ENCODE measurements around the gene INPP5A. TPM values are rescaled to one million over a fixed set of nuclear protein-coding genes. Genes with fewer than 3 reads are reported as not detected.
A peak's percentile ranks its signal among the peaks of the same experiment; 100 is the strongest.

Gene INPP5A
- total RNA-seq, 2 experiments from 2014 or later, result 7.4 to 7.5 TPM

GRCh38 chr10:132562177-132562915, 24.8 kb downstream of the INPP5A start:
- Mint-ChIP-seq H3K27ac (no peak overlapping the region), H3K4me1 (ENCODE audit: low read depth) (peaks cover 32% of the 10 kb centered on the region), H3K36me3 (no peaks in the 10 kb centered on the region), H3K27me3 (no peaks in the 10 kb centered on the region), H3K9me3 (no peaks in the 10 kb centered on the region), H3K4me3 (no peak overlapping the region)
- ChIA-PET POLR2A (no interaction called here), CTCF (no interaction called here)
- intact Hi-C loops (cut with micrococcal nuclease), result no loop called here
- no peak for DNase-seq

DNA sequence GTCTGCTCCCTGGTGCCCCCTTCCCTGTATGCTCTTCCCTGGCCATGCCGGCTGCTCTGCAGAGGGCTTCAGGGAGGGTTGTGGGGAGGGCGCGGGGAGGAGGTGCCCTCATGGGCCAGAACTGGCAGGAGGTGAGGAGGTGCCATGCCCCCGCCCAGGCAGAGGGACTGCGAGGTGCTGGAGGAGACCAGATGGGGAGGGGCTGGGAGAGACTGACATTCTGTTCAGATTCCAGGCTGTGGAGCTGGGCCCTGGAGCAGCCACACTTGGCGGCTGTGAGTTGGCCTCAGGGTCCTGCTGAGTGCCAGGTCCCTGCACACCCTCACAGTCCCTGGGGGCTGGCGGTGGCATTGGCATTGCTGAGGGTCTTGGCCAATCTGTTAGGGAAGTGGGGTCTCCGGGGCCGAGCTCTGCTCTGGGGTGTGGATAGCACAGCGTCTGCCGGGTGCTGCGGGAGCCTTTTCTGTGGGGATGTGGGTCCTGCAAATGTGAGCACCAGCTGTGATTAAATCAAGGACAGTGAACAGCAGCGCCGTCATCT, 25.4 kb downstream of the INPP5A start:
- Mint-ChIP-seq H3K9me3 (no peaks in the 10 kb centered on the region), H3K4me3 (no peak overlapping the region), H3K27ac (no peak overlapping the region), H3K4me1 (ENCODE audit: low read depth) (peaks cover 30% of the 10 kb centered on the region), H3K27me3 (no peaks in the 10 kb centered on the region), H3K36me3 (no peaks in the 10 kb centered on the region)
- intact Hi-C loops (cut with micrococcal nuclease), result no loop called here
- CTCF ChIA-PET, result no interaction called here
- POLR2A ChIA-PET, result no interaction called here
- DNase-seq, result no peak

GRCh38 chr10:132563485-132564248, 26.1 kb downstream of the INPP5A start:
- intact Hi-C loops (cut with micrococcal nuclease), result no loop called here
- no peak for DNase-seq
- Mint-ChIP-seq H3K9me3 (no peaks in the 10 kb centered on the region), H3K36me3 (no peaks in the 10 kb centered on the region), H3K27me3 (no peaks in the 10 kb centered on the region), H3K4me3 (no peak overlapping the region), H3K27ac (no peak overlapping the region), H3K4me1 (ENCODE audit: low read depth) (peaks cover 30% of the 10 kb centered on the region)
- CTCF ChIA-PET, result no interaction called here
- POLR2A ChIA-PET, result no interaction called here

- CTCF ChIA-PET, result no interaction called here
- H3K4me1 Mint-ChIP-seq (ENCODE audit: low read depth), result peaks cover 30% of the 10 kb centered on the region
- no peaks in the 10 kb centered on the region for H3K9me3 Mint-ChIP-seq
- intact Hi-C loops (cut with micrococcal nuclease), result no loop called here
- H3K36me3 Mint-ChIP-seq, result no peaks in the 10 kb centered on the region
- H3K27me3 Mint-ChIP-seq, result no peaks in the 10 kb centered on the region
- H3K4me3 Mint-ChIP-seq, result no peak overlapping the region
- POLR2A ChIA-PET, result no interaction called here
- DNase-seq, result no peak
- no peak overlapping the region for H3K27ac Mint-ChIP-seq
Measured at GRCh38 chr10:132564249-132564605, 26.6 kb downstream of the INPP5A start.

DNA sequence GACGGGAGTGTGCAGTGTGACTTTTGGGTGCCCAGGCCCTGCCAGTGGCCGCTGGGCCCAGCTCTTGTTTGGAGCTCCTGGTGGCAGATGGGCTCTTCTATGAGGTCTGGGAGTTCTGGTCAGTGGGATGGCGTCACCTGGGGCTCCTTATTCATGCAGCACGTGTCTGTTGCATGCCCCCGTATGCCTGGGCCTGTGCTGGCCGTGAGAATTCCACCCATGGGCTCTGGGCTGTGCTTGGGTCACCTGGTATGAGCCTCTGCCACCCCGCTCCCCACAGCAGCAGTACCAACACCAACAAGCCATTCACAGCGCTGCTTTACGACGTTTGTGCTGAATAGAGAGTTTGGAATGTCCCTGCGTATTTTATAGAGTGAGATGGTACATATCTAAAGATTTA, 27.1 kb downstream of the INPP5A start:
- ChIA-PET CTCF (no interaction called here), POLR2A (no interaction called here)
- no peak for DNase-seq
- Mint-ChIP-seq H3K9me3 (no peaks in the 10 kb centered on the region), H3K4me3 (no peak overlapping the region), H3K27ac (no peak overlapping the region), H3K36me3 (no peaks in the 10 kb centered on the region), H3K27me3 (no peaks in the 10 kb centered on the region), H3K4me1 (ENCODE audit: low read depth) (peaks cover 25% of the 10 kb centered on the region)
- intact Hi-C loops (cut with micrococcal nuclease), result no loop called here

DNA sequence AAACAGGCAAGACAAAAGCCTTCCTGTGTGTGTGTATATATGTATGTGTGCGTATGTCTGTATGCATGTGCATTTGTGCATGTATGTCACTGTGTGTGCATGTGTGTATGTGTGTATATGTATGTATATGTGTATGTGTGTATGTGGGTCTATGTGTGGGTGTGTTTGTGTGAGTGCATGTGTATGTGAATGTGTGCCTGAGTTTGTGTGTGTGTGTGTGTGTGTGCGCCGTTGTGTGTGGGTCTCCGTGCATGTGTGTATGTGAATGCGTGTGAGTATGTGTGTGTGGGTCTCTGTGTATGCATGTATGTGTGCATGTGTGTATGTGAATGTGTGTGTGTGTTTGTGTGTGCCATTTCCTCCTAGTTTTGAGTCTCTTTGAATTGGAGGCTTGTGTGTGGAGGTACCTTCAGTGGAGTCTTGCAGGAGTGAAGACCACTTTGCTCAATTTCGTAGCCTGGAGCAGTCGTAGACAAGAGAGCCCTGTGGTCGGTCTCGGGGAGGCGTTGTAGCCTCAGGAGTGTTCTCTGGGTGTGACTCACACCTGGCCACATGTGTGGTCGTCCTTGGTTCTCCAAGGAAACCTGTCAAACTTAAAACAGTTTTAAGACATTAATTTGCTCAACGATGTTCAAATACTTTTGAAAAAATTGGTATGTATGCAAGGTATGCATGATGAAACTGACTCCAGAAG, 28.1 kb downstream of the INPP5A start:
- Mint-ChIP-seq H3K27ac (no peak overlapping the region), H3K4me3 (no peak overlapping the region), H3K27me3 (no peaks in the 10 kb centered on the region), H3K4me1 (ENCODE audit: low read depth) (peaks cover 21% of the 10 kb centered on the region), H3K9me3 (no peaks in the 10 kb centered on the region), H3K36me3 (no peaks in the 10 kb centered on the region)
- intact Hi-C loops (cut with micrococcal nuclease), result no loop called here
- ChIA-PET CTCF (no interaction called here), POLR2A (no interaction called here)
- no peak for DNase-seq

GRCh38 chr10:132566892-132567291, 29.3 kb downstream of the INPP5A start:
- Mint-ChIP-seq H3K4me1 (ENCODE audit: low read depth) (peaks cover 15% of the 10 kb centered on the region), H3K36me3 (no peaks in the 10 kb centered on the region), H3K27me3 (no peaks in the 10 kb centered on the region), H3K4me3 (no peak overlapping the region), H3K27ac (no peak overlapping the region), H3K9me3 (no peaks in the 10 kb centered on the region)
- intact Hi-C loops (cut with micrococcal nuclease), result no loop called here
- ChIA-PET CTCF (interaction anchor here (1.3 kb wide), 1 partner anchor 15 kb away, joined by 3 read pairs; no protein-coding TSS in a partner anchor), POLR2A (no interaction called here)
- no peak for DNase-seq

DNA sequence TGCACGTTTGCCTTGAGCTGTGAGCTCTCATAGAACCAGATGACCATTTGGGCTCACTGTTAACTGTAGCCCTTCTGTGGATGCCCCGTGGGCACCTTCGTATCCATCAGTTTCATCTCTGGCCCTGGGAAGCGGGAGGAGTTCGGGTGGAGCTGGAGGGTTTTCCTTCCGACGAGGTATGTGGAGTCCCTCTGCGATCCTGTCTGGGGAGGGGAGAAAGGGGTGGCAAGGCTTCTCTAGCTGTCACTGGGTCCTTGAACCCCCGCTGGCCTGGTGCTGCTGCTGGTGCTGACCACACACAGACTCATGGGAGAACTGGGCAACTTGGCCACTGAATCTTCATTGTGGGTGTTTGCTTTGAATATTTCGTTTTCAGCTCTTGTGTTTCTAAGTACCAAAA, 32.7 kb downstream of the INPP5A start:
- no peak overlapping the region for H3K4me3 Mint-ChIP-seq
- peaks cover 14% of the 10 kb centered on the region for H3K4me1 Mint-ChIP-seq (ENCODE audit: low read depth)
- H3K9me3 Mint-ChIP-seq, result no peaks in the 10 kb centered on the region
- POLR2A ChIA-PET, result interaction anchor here (0.6 kb wide), 1 partner anchor 47 kb away, joined by 4 read pairs; no protein-coding TSS in a partner anchor
- H3K27ac Mint-ChIP-seq, result no peak overlapping the region
- H3K27me3 Mint-ChIP-seq, result no peaks in the 10 kb centered on the region
- intact Hi-C loops (cut with micrococcal nuclease), result no loop called here
- H3K36me3 Mint-ChIP-seq, result no peaks in the 10 kb centered on the region
- no peak for DNase-seq
- CTCF ChIA-PET, result no interaction called here

DNA sequence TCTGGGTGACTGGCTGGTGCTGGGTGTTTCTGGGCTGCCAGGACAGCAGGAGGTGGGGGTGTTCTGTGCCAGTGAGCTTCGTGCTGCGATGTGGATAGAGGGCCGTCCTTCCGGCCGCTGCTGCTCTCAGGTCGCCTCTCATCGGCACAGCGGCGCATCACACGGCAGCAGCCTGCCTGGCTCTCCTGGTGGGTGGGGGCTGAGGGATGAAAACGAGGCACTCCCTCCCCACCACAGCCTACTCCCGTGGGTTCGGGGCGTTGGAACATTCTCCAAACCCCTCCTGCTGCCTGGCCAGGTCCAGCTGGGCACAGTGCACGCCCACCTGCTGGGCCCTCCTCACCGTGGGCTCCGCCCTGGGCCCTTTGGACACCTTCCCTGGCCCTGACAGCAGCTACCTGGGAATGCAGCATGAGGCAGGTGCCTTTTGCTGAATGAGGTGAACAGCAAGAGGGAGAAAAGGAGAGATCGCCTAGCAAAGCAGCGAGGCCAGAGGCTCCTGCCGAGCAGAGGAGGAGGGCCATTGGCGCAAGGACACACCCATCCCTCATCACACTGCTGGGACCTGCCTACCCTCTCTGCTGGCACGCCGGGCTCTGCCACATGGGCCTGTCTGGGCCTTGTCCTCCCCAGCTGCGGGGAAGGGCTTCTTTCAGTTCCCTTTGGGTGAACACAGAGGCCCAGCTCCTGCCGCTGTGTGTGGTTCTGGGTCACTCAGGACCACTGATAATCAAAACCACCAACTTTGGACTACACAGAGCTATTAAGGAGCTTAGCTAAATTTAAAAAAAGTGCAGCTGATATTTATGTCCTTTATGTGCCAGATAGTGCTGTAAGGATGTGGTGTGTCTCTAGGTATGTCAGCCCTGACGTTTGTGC, 33.4 kb downstream of the INPP5A start:
- Mint-ChIP-seq H3K4me1 (ENCODE audit: low read depth) (peaks cover 17% of the 10 kb centered on the region), H3K27ac (no peak overlapping the region), H3K4me3 (no peak overlapping the region), H3K27me3 (no peaks in the 10 kb centered on the region), H3K9me3 (no peaks in the 10 kb centered on the region), H3K36me3 (no peaks in the 10 kb centered on the region)
- no peak for DNase-seq
- ChIA-PET CTCF (interaction anchor here (1.9 kb wide), 1 partner anchor 112 kb away, joined by 4 read pairs; no protein-coding TSS in a partner anchor), POLR2A (interaction anchor here (0.6 to 1.3 kb wide), 5 partner anchors 11 to 125 kb away, joined by 3 to 4 read pairs (median 3); no protein-coding TSS in a partner anchor)
- intact Hi-C loops (cut with micrococcal nuclease), result no loop called here

DNA sequence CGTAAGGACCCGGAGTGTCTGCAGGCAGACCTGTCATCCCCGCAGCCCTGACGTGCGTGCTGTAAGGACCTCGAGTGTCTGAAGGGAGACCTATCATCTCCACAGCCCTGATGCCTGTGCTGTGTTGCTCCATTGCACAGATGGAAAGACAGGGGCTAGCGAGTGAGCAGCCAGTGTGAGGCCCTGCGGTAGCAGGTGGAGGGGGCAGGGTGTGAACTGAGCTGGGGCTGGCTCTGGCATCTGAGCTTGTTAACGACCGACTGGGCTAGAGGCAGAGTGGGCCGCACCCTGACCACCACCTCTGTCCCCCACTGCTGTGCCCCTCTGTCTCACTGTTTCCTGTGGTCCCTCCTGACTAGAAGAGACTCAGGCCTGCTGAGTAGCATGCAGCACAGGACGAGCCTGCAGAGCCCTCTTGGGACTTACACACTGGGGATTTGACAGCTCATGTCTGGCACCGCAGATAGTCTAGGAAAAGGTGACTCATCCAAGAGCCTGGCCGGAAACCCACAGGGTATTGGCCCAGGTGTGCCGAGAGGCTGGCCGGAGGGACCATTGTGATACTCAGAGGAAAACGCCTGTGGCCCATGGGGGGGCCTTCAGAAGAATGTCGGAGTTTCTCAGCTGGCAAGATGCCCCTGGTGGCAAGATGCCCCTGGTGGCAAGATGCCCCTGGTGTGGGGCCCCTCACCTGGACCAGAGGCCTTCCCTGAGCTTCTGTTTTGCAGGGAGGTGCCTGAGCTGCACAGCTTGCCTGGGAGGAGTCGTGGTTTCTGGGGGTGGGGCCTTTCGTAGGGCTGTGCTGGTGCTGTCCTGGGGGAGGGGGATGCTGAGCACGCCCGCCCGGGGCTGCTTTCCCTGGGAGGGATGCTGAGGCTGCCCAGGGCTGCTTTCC, 34.3 kb downstream of the INPP5A start:
- peak overlapping the region; percentile 28 for H3K27ac Mint-ChIP-seq
- H3K4me1 Mint-ChIP-seq (ENCODE audit: low read depth), result peaks cover 23% of the 10 kb centered on the region
- POLR2A ChIA-PET, result interaction anchor here (0.7 to 1.3 kb wide), 4 partner anchors 10 to 125 kb away, joined by 3 to 4 read pairs (median 3); no protein-coding TSS in a partner anchor
- intact Hi-C loops (cut with micrococcal nuclease), result loop anchor here (1.0 kb wide), 1 partner anchor 44 kb away; no protein-coding TSS in a partner anchor
- no peak overlapping the region for H3K4me3 Mint-ChIP-seq
- peak; percentile 91 for DNase-seq
- CTCF ChIA-PET, result interaction anchor here (1.9 kb wide), 1 partner anchor 112 kb away, joined by 4 read pairs; no protein-coding TSS in a partner anchor
- no peaks in the 10 kb centered on the region for H3K27me3 Mint-ChIP-seq
- no peaks in the 10 kb centered on the region for H3K36me3 Mint-ChIP-seq
- no peaks in the 10 kb centered on the region for H3K9me3 Mint-ChIP-seq

GRCh38 chr10:132572545-132572937, 35.0 kb downstream of the INPP5A start:
- Mint-ChIP-seq H3K27me3 (no peaks in the 10 kb centered on the region), H3K27ac (no peak overlapping the region), H3K4me3 (no peak overlapping the region), H3K4me1 (ENCODE audit: low read depth) (peaks cover 23% of the 10 kb centered on the region), H3K9me3 (no peaks in the 10 kb centered on the region), H3K36me3 (no peaks in the 10 kb centered on the region)
- ChIA-PET POLR2A (interaction anchor here (1.0 kb wide), 1 partner anchor 33 kb away, joined by 4 read pairs; no protein-coding TSS in a partner anchor), CTCF (interaction anchor here (1.9 kb wide), 1 partner anchor 113 kb away, joined by 4 read pairs; no protein-coding TSS in a partner anchor)
- no peak for DNase-seq
- intact Hi-C loops (cut with micrococcal nuclease), result loop anchor here (1.0 kb wide), 1 partner anchor 44 kb away; no protein-coding TSS in a partner anchor
